ENCODE measurements around the gene YIPF7.

YIPF7 gene

DNA sequence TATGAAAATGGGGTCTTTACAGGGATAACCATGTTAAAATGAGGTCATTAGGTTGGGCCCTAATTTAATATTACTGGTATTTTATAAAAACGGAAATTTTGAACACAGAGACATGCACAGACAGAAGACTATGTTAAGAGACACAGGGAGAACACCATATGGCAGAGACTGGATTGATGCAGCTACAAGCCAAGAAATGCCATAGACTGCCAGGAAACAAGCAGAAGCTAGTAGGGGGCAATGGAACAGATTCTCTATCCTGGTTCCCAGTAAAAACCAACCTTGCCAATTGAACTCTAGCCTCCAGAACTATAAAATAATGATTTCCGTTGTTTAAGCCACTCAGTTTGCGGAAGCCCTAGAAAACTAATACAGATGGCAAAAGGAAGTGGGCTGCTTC is 20.2 kb upstream of the YIPF7 start:
- TF ChIP-seq POLR2AphosphoS5 (IDR thresholded peaks at IDR 0.05; ENCODE audit: borderline replicate concordance, low read depth, low read length): no peak
- no peak for TF ChIP-seq FOXP2 (optimal IDR thresholded peaks at IDR 0.05; ENCODE audit: control extremely low read depth, extremely low read length, insufficient read depth)
- TF ChIP-seq EZH2 (IDR thresholded peaks at IDR 0.05): no peak
- no peak overlapping the region for H3K9ac ChIP-seq (ENCODE audit: insufficient read length)
- no peak for DNase-seq (ENCODE audit: low read depth, low spot score)
- no peak overlapping the region for H3K4me3 ChIP-seq
- no peaks in the 10 kb centered on the region for H3K9me3 ChIP-seq (ENCODE audit: low read depth, low read length)
- no peaks in the 10 kb centered on the region for H3K36me3 ChIP-seq (ENCODE audit: insufficient read depth, low read length)
- H3K27ac ChIP-seq: no peak overlapping the region

DNA sequence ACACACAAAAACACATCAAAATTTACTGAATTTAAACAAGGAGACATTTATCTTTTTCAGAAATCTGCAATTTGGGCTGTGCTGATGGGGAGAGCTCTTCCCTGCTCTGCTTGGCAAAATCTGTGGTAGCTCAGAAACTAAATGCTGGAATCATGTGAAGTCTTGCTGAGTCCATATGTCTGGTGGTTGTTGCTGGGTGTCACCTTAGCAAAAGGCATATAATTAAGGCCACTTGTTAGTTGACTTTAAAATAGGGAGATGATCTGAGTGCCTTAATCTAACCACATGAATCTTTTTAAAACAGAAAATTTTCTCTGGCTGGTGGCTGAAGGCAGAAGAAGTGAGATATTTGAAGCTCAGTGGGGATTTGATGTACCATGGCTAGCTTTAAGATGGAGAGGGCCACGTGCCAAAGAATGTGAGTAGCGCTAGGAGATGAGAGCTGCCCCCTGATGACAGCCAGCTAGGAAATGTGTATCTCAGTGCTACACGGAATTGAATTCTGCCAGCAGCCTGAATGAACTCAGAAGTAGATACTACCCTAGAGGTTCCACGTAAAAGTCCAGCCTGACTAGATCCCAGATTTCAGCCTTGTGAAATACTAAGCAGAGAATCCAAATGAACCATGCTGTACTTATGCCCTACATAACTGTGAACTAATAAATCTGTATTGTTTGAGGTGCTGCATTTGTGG is 19.2 kb upstream of the YIPF7 start:
- no peak overlapping the region for H3K4me3 ChIP-seq
- no peak for TF ChIP-seq FOXP2 (optimal IDR thresholded peaks at IDR 0.05; ENCODE audit: control extremely low read depth, extremely low read length, insufficient read depth)
- TF ChIP-seq POLR2AphosphoS5 (IDR thresholded peaks at IDR 0.05; ENCODE audit: borderline replicate concordance, low read depth, low read length): no peak
- no peak overlapping the region for H3K27ac ChIP-seq
- no peaks in the 10 kb centered on the region for H3K36me3 ChIP-seq (ENCODE audit: insufficient read depth, low read length)
- no peak for DNase-seq (ENCODE audit: low read depth, low spot score)
- no peak overlapping the region for H3K9ac ChIP-seq (ENCODE audit: insufficient read length)
- no peaks in the 10 kb centered on the region for H3K9me3 ChIP-seq (ENCODE audit: low read depth, low read length)

DNA sequence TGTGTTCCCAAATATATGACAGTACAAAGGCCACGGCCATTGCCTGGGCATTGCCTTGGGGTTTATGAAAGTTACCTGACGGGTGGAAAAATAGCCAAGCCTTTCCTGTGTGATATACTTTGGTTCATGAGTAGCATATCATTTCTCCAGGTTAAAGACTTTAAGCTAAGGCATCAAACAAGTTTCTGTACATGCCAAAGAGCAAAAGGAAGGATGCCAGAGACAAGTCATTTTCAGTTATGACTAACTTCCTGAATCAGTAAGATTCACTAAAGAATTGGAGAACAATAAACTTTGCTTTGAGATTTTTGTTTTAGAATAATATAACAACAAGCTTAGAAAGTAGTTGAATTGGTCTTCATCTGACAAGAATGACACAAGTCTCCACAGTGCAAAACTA is 17.1 kb upstream of the YIPF7 start:
- H3K9ac ChIP-seq (ENCODE audit: insufficient read length): no peak overlapping the region
- no peak for TF ChIP-seq FOXP2 (optimal IDR thresholded peaks at IDR 0.05; ENCODE audit: control extremely low read depth, extremely low read length, insufficient read depth)
- no peak for TF ChIP-seq EZH2 (IDR thresholded peaks at IDR 0.05)
- TF ChIP-seq POLR2AphosphoS5 (IDR thresholded peaks at IDR 0.05; ENCODE audit: borderline replicate concordance, low read depth, low read length): no peak
- no peak overlapping the region for H3K4me3 ChIP-seq

DNA sequence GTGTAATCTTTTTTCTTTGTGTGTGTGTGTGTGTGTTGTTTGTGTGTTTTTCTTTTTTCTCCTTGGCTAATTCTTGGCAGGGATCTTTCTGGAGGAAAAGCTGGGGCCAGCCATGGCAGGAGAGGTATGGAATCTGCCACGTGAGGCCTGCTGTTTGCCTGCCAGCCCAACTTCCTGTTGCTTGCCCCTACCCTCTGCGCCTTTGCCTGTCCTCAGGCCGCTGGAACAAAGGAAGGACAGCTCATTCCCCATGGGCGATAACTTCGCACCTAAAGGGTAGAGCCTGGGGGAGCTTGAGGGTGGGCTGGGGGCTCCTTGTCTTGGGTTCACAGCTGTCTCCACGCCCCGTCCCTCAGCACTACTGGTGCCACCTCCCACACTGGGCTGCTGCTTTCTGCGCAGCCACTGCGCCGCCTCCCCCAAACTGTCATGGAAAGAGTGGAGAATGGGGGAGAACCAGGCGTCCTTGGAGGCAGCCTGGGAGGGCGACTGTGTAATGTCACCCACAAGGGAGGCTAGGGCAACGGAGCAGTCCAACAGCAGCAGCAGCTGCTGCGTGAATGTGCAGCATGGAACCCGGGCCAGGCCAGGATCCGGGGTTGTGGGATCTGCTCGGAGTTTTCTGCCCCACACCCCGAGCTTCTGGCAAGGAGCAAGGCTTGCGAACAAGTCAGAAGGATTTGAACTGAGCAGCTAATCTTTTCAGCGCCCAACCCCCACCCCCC is 12.3 kb upstream of the YIPF7 start:
- no peak overlapping the region for H3K27ac ChIP-seq

More for the DNA sequence above, 17.1 kb upstream of the YIPF7 start:
- no peak for DNase-seq (ENCODE audit: low read depth, low spot score)
- Histone ChIP-seq H3K9me3 (ENCODE audit: low read depth, low read length) (no peaks in the 10 kb centered on the region), H3K36me3 (ENCODE audit: insufficient read depth, low read length) (no peaks in the 10 kb centered on the region), H3K27ac (no peak overlapping the region)

DNA sequence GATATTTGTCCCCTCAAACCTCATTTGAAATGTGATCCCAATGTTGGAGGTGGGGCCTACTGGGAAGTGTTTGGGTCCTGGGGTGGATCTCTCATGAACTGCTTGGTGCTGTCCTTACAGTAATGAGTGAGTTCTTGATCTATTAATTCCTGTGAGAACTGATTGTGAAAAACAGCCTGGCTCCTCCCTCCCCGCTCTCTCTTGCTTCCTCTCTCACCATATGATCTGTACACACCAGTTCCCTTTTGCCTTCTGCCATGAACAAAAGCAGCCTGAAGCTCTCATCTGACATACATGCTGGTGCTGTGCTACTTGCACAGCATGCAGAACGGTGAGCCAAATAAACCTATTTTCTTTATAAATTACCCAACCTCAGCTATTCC is 11.2 kb upstream of the YIPF7 start:
- no peak for DNase-seq (ENCODE audit: low read depth, low spot score)
- Histone ChIP-seq H3K36me3 (ENCODE audit: insufficient read depth, low read length) (no peaks in the 10 kb centered on the region), H3K27ac (no peak overlapping the region), H3K4me3 (no peak overlapping the region), H3K9ac (ENCODE audit: insufficient read length) (no peak overlapping the region), H3K9me3 (ENCODE audit: low read depth, low read length) (no peaks in the 10 kb centered on the region)
- TF ChIP-seq EZH2 (IDR thresholded peaks at IDR 0.05) (no peak), FOXP2 (optimal IDR thresholded peaks at IDR 0.05; ENCODE audit: control extremely low read depth, extremely low read length, insufficient read depth) (no peak), POLR2AphosphoS5 (IDR thresholded peaks at IDR 0.05; ENCODE audit: borderline replicate concordance, low read depth, low read length) (no peak)

More for the DNA sequence above, 12.3 kb upstream of the YIPF7 start:
- TF ChIP-seq POLR2AphosphoS5 (IDR thresholded peaks at IDR 0.05; ENCODE audit: borderline replicate concordance, low read depth, low read length) (no peak), EZH2 (IDR thresholded peaks at IDR 0.05) (no peak)
- H3K9ac ChIP-seq (ENCODE audit: insufficient read length): no peak overlapping the region
- no peaks in the 10 kb centered on the region for H3K36me3 ChIP-seq (ENCODE audit: insufficient read depth, low read length)
- no peak overlapping the region for H3K4me3 ChIP-seq
- DNase-seq (ENCODE audit: low read depth, low spot score): no peak
- no peaks in the 10 kb centered on the region for H3K9me3 ChIP-seq (ENCODE audit: low read depth, low read length)

DNA sequence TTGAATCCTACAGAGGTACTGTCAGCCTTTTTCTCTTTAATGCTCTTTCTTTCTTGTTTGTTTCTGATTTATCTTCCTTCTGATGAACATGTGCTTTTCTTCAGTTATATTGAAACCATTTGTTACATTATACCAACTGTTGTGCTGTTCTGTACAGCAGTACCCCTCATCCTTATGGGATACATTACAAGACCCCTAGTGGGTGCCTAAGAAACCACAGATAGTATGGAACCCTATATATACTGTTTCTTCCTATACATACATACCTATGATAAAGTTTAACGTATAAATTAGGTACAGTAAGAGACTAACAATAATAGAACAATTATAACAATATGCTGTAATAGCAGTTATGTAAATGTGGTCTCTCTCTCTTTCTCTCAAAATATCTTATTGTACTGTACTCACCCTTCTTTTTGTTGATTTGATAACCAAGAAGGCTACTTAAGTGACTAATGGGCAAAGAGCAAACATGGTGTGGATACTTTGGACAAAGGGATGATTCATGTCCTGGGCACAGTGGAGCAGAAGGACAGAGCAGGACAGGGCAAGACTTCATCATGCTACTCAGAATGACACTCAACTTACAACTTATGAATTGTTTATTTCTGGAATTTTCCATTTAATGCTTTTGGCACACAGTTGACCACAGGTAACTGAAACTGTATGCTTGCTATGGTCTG is 10.7 kb upstream of the YIPF7 start:
- TF ChIP-seq POLR2AphosphoS5 (IDR thresholded peaks at IDR 0.05; ENCODE audit: borderline replicate concordance, low read depth, low read length) (no peak), FOXP2 (optimal IDR thresholded peaks at IDR 0.05; ENCODE audit: control extremely low read depth, extremely low read length, insufficient read depth) (no peak), EZH2 (IDR thresholded peaks at IDR 0.05) (no peak)
- Histone ChIP-seq H3K36me3 (ENCODE audit: insufficient read depth, low read length) (no peaks in the 10 kb centered on the region), H3K4me3 (no peak overlapping the region), H3K27ac (no peak overlapping the region), H3K9me3 (ENCODE audit: low read depth, low read length) (no peaks in the 10 kb centered on the region), H3K9ac (ENCODE audit: insufficient read length) (no peak overlapping the region)
- no peak for DNase-seq (ENCODE audit: low read depth, low spot score)

DNA sequence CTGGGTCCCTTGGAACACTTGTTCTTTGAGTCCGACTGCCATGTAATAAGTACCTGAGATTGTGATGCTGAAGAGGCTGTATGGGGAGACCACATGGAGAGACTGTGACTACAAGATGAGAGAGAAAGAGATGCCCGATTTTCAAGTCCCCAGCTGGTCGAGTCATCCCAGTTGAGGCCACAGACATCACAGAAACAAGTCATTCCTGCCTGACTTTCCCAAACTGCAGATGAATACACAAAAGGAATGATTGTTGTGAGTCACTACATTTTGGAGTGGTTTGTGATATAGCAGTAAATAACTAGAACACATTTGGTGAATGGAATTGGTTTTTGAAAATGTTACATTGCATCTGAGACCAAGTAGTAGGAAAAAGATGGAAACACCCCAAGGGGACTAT is 9.0 kb upstream of the YIPF7 start:
- H3K36me3 ChIP-seq (ENCODE audit: insufficient read depth, low read length): no peaks in the 10 kb centered on the region
- no peak for DNase-seq (ENCODE audit: low read depth, low spot score)
- H3K4me3 ChIP-seq: no peak overlapping the region
- no peaks in the 10 kb centered on the region for H3K9me3 ChIP-seq (ENCODE audit: low read depth, low read length)
- no peak overlapping the region for H3K9ac ChIP-seq (ENCODE audit: insufficient read length)
- H3K27ac ChIP-seq: no peak overlapping the region
- TF ChIP-seq EZH2 (IDR thresholded peaks at IDR 0.05) (no peak), POLR2AphosphoS5 (IDR thresholded peaks at IDR 0.05; ENCODE audit: borderline replicate concordance, low read depth, low read length) (no peak), FOXP2 (optimal IDR thresholded peaks at IDR 0.05; ENCODE audit: control extremely low read depth, extremely low read length, insufficient read depth) (no peak)

DNA sequence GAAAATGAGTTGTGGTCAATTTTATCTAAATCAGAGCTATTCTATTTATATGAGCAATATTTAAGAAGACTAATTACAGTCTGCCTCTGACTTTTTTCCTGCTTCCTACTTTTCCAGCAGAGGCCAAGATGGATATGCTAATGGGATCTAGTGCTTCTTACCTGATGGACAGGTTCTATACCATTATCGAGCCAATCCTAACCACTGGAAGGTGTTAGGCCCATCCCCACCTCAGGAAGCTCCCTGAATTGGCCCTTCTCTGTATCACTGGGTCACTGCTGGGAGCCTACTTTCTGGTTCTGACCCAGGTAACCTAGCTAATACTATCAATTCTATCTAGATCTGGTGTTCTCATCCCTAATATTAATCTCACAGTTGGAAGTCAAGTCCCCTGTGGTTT is 577 bp upstream of the YIPF7 start:
- no peak for DNase-seq (ENCODE audit: low read depth, low spot score)
- TF ChIP-seq POLR2AphosphoS5 (IDR thresholded peaks at IDR 0.05; ENCODE audit: borderline replicate concordance, low read depth, low read length): no peak
- no peak for TF ChIP-seq EZH2 (IDR thresholded peaks at IDR 0.05)
- no peak for TF ChIP-seq FOXP2 (optimal IDR thresholded peaks at IDR 0.05; ENCODE audit: control extremely low read depth, extremely low read length, insufficient read depth)
- Histone ChIP-seq H3K27ac (no peak overlapping the region), H3K9ac (ENCODE audit: insufficient read length) (no peak overlapping the region), H3K4me3 (no peak overlapping the region), H3K36me3 (ENCODE audit: insufficient read depth, low read length) (no peaks in the 10 kb centered on the region), H3K9me3 (ENCODE audit: low read depth, low read length) (no peaks in the 10 kb centered on the region)
